DMS153 treated with DMSO at 0.1 percent for 48 hours (cell line): Measurements from ENCODE around the gene ARHGAP44.
A peak's percentile ranks its signal among the peaks of the same experiment; 100 is the strongest.

Source experiments
- DNase-seq: peaks from one replicate; lab custom pipeline; 2025; ENCODE audit not compliant: unreplicated experiment; lab: John Stamatoyannopoulos, UW

The ARHGAP44 gene

GRCh38 chr17:12789481-12790248 is at the start of gene ARHGAP44:
TSS of gene ARHGAP44 (plus strand) at chr17:12789498. CDS start at chr17:12789839, 341 bp downstream.
- DNase-seq: peak; percentile 7

GRCh38 chr17:12739500-12739899 is 49.8 kb upstream of the ARHGAP44 start:
- DNase-seq: no peak

GRCh38 chr17:12743046-12743445 is 46.3 kb upstream of the ARHGAP44 start:
- DNase-seq: no peak

GRCh38 chr17:12744298-12744697 is 45.0 kb upstream of the ARHGAP44 start:
- no peak for DNase-seq

- no peak for DNase-seq
Observed at GRCh38 chr17:12744786-12745185, 44.5 kb upstream of the ARHGAP44 start.

GRCh38 chr17:12745486-12745885 is 43.8 kb upstream of the ARHGAP44 start:
- no peak for DNase-seq

- DNase-seq: no peak
Observed at GRCh38 chr17:12756786-12757185, 32.5 kb upstream of the ARHGAP44 start.

- no peak for DNase-seq
Observed at GRCh38 chr17:12759090-12759489, 30.2 kb upstream of the ARHGAP44 start.

GRCh38 chr17:12765548-12765947 is 23.8 kb upstream of the ARHGAP44 start:
- DNase-seq: no peak

- DNase-seq: no peak
Observed at GRCh38 chr17:12768255-12768654, 21.0 kb upstream of the ARHGAP44 start.

GRCh38 chr17:12769981-12770380 is 19.3 kb upstream of the ARHGAP44 start:
- DNase-seq: no peak

- DNase-seq: no peak
Observed at GRCh38 chr17:12773153-12773552, 16.1 kb upstream of the ARHGAP44 start.

- no peak for DNase-seq
Observed at GRCh38 chr17:12789075-12789480, 220 bp upstream of the ARHGAP44 start.

- no peak for DNase-seq
Observed at GRCh38 chr17:12790249-12791106, 1.2 kb downstream of the ARHGAP44 start.

- DNase-seq: no peak
Observed at GRCh38 chr17:12794919-12795532, 5.7 kb downstream of the ARHGAP44 start.

GRCh38 chr17:12800855-12801365 is 11.6 kb downstream of the ARHGAP44 start:
- DNase-seq: no peak

- no peak for DNase-seq
Observed at GRCh38 chr17:12806630-12807029, 17.3 kb downstream of the ARHGAP44 start.

GRCh38 chr17:12808723-12809122 is 19.4 kb downstream of the ARHGAP44 start:
- no peak for DNase-seq

GRCh38 chr17:12812877-12813276 is 23.6 kb downstream of the ARHGAP44 start:
- DNase-seq: no peak

- no peak for DNase-seq
Observed at GRCh38 chr17:12813664-12814063, 24.4 kb downstream of the ARHGAP44 start.

- no peak for DNase-seq
Observed at GRCh38 chr17:12814718-12815117, 25.4 kb downstream of the ARHGAP44 start.
